ENCODE results near the gene ISCU.

DNA sequence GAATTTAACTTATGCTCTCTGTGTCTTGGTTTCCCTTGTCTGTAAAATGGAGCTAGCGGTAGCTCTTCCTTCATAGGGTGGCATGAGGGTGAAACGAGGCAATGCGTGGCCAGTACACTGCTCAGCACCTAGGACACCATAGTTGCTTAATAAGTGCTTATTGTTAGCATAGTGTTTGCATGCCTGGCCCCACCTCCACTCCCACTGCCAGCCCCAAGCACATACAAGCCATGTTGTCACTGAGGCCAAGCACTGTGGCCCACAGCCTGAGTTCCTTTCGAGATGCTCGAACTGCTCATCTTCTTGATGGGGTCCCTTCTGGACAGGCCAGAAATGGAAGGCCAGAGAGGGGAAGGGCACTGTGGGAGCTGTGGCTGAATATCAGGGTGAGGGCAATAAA lies 46.5 kb upstream of the ISCU start:
- TF ChIP-seq, protein P1, sequence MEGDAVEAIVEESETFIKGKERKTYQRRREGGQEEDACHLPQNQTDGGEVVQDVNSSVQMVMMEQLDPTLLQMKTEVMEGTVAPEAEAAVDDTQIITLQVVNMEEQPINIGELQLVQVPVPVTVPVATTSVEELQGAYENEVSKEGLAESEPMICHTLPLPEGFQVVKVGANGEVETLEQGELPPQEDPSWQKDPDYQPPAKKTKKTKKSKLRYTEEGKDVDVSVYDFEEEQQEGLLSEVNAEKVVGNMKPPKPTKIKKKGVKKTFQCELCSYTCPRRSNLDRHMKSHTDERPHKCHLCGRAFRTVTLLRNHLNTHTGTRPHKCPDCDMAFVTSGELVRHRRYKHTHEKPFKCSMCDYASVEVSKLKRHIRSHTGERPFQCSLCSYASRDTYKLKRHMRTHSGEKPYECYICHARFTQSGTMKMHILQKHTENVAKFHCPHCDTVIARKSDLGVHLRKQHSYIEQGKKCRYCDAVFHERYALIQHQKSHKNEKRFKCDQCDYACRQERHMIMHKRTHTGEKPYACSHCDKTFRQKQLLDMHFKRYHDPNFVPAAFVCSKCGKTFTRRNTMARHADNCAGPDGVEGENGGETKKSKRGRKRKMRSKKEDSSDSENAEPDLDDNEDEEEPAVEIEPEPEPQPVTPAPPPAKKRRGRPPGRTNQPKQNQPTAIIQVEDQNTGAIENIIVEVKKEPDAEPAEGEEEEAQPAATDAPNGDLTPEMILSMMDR (IDR thresholded peaks at IDR 0.05), result no peak
- TF ChIP-seq POLR2A (IDR thresholded peaks at IDR 0.05), result no peak

All from thyroid gland (tissue), 4 donors.